Tibial nerve (tissue), 4 donors: Measurements from ENCODE around the gene SUPT7L. TPM values are rescaled to one million over a fixed set of nuclear protein-coding genes. Genes with fewer than 3 reads are reported as not detected.

Experiments used
- DNase-seq, 2 donors: peaks; one replicate each; pipeline ENCODE4 v3.0.0-alpha.2; 2019; ENCODE audit warnings: low spot score in 2 of 2
- H3K27ac ChIP-seq, 4 donors: fragments of 200-600 bp; sonication (generic) in 3 of 4; one replicate each; pipeline ENCODE4 v1.5.1; 2017 to 2019; ENCODE audit warnings: mild to moderate bottlenecking in 1 of 4
- H3K27me3 ChIP-seq, 2 donors: fragments of 200-600 bp; sonication (generic) in 1 of 2; one replicate each; pipeline versions ENCODE4 v1.5.1 to v1.6.0; 2017 to 2019
- H3K36me3 ChIP-seq, 3 donors: fragments of 200-600 bp; sonication (generic); one replicate each; pipeline ENCODE4 v1.5.1; 2018 to 2019
- H3K4me1 ChIP-seq, 4 donors: fragments of 200-600 bp; sonication (generic) in 3 of 4; one replicate each; pipeline ENCODE4 v1.5.1; 2017 to 2019
- H3K4me3 ChIP-seq, 4 donors: fragments of 200-600 bp; sonication (generic) in 3 of 4; one replicate each; pipeline ENCODE4 v1.5.1; 2017 to 2019; ENCODE audit warnings: mild to moderate bottlenecking in 1 of 4, moderate library complexity in 1 of 4
- H3K9me3 ChIP-seq, 4 donors: fragments of 200-600 bp; sonication (generic) in 3 of 4; one replicate each; pipeline ENCODE4 v1.5.1; 2017 to 2019
- EP300 ChIP-seq, 2 donors: sonication (generic); formaldehyde crosslinking; IDR thresholded peaks; one replicate each; pipeline ENCODE4 v1.6.1; 2017; ENCODE audit warnings: antibody characterized with exemption in 2 of 2, mild to moderate bottlenecking in 1 of 2
- POLR2A ChIP-seq, 2 donors: fragments of 450-650 bp; IDR thresholded peaks; one replicate each; pipeline ENCODE4 v1.6.1; 2017; ENCODE audit warnings: antibody characterized with exemption in 2 of 2, mild to moderate bottlenecking in 2 of 2, moderate library complexity in 2 of 2
- WGBS, 2 donors: methylation state at CpG; one replicate each; pipeline ENCODE4 v1.1.5; 2018; 5-methylcytosine and 5-hydroxymethylcytosine counted together
- total RNA-seq, 4 donors: library from RNA; depleted of rRNA; stranded (reverse); fragments of >200 nt; gene quantifications; one replicate each; pipeline ENCODE4 v1.1.0, GENCODE V29; 2016
- TF ChIP-seq, protein P1 (sequence below), 5 experiments: fragments of 200-600 bp in 3 of 5; fragments of 450-650 bp in 2 of 5; sonication (generic) in 3 of 5; IDR thresholded peaks; one replicate each; pipeline ENCODE4 v1.5.1; 2016 to 2019; ENCODE audit warnings: antibody characterized with exemption in 5 of 5, mild to moderate bottlenecking in 3 of 5, moderate library complexity in 2 of 5

The SUPT7L gene
- total RNA-seq, 4 donors from 2014 or later: 30.2 to 36.3 (median 33.8) TPM

DNA sequence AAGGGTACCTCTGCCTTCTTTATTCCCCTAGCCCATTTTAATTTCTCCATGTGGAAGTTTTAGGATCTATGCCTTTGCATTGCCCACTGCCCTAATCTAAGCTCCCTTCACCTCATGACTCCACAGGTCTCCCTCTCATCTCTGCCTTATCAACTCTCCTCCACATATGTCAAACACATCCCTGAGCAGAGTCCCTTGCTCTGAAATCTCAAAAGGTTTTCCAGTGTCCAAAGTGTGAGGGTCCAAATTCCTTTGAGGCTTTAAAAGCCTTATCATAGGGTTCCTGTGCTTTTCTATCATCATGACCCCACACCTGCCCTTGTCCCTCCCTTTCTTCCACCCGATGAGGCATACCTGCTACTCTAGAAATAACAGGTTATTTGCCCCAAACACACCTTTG is 38.9 kb upstream of the SUPT7L start:
- H3K9me3 ChIP-seq: no peaks in the 10 kb centered on the region
- H3K27me3 ChIP-seq: no peaks in the 10 kb centered on the region
- no peak for DNase-seq
- no peak overlapping the region for H3K27ac ChIP-seq
- peaks cover 0 to 14% (median 0%) of the 10 kb centered on the region in 3 donors for H3K36me3 ChIP-seq
- peaks cover 0 to 30% (median 17%) of the 10 kb centered on the region in 4 donors for H3K4me1 ChIP-seq
- WGBS, 2 donors: 90 to 94% methylated on average over 1 of the region's 1 CpG
- TF ChIP-seq EP300 (IDR thresholded peaks at IDR 0.05) (no peak), POLR2A (IDR thresholded peaks at IDR 0.05) (no peak)
- TF ChIP-seq, protein P1, sequence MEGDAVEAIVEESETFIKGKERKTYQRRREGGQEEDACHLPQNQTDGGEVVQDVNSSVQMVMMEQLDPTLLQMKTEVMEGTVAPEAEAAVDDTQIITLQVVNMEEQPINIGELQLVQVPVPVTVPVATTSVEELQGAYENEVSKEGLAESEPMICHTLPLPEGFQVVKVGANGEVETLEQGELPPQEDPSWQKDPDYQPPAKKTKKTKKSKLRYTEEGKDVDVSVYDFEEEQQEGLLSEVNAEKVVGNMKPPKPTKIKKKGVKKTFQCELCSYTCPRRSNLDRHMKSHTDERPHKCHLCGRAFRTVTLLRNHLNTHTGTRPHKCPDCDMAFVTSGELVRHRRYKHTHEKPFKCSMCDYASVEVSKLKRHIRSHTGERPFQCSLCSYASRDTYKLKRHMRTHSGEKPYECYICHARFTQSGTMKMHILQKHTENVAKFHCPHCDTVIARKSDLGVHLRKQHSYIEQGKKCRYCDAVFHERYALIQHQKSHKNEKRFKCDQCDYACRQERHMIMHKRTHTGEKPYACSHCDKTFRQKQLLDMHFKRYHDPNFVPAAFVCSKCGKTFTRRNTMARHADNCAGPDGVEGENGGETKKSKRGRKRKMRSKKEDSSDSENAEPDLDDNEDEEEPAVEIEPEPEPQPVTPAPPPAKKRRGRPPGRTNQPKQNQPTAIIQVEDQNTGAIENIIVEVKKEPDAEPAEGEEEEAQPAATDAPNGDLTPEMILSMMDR (IDR thresholded peaks at IDR 0.05): no peak
- H3K4me3 ChIP-seq: no peak overlapping the region

DNA sequence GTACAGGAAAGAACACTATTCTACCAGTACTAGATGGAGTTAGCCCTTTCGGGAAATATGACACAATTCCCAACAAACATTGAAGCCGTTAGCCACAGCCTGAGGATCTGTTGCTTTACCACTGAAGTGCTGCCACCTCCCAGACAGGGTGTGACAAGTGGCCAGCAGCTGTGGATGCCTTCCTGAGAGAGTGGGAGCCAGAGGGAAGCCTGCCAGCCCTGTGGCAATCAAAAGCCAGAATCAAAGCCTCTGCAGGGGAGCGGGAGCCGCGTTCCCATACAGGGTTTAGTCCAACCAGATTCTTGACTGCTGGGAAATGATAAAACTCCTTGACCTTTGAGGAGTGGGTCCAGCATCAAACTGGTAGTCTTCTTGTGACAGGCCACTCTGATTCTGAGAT is 38.3 kb upstream of the SUPT7L start:
- Histone ChIP-seq H3K27ac (no peak overlapping the region), H3K36me3 (peaks cover 0 to 21% (median 0%) of the 10 kb centered on the region in 3 donors), H3K9me3 (no peaks in the 10 kb centered on the region), H3K4me1 (peaks cover 0 to 24% (median 13%) of the 10 kb centered on the region in 4 donors), H3K4me3 (no peak overlapping the region), H3K27me3 (no peaks in the 10 kb centered on the region)
- TF ChIP-seq EP300 (IDR thresholded peaks at IDR 0.05) (peak in 1 of 2 donors; percentile 8), POLR2A (IDR thresholded peaks at IDR 0.05) (no peak)
- WGBS, 2 donors: 46 to 73% methylated on average over 5 of the region's 5 CpGs
- no peak for DNase-seq

DNA sequence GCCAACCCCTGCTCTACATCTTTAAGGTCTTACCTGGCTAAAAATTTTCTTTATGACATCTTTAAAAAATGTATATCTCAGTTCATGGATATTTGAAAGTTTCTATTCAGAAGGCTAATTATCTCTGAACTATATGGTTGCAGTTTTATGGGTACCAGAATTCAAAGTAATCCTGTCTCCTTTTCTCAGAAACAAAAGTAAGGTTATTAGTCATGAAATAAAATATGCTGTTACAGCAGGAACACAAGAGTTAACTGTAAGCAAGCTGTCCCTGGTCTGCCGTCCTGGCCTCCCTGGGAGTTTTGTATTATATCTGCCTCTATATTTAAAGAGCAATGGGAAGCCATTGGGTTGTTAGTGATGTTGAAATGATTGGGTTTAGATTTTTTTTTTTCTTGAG is 34.2 kb upstream of the SUPT7L start:
- Histone ChIP-seq H3K27ac (no peak overlapping the region), H3K36me3 (peaks cover 0 to 61% (median 6%) of the 10 kb centered on the region in 3 donors), H3K4me3 (no peak overlapping the region), H3K27me3 (no peaks in the 10 kb centered on the region), H3K9me3 (no peaks in the 10 kb centered on the region), H3K4me1 (no peaks in the 10 kb centered on the region)
- 41 to 58% methylated on average over 1 of the region's 1 CpG for WGBS, 2 donors
- DNase-seq: no peak
- TF ChIP-seq POLR2A (IDR thresholded peaks at IDR 0.05) (no peak), EP300 (IDR thresholded peaks at IDR 0.05) (no peak)
- TF ChIP-seq, protein P1 (IDR thresholded peaks at IDR 0.05): no peak

DNA sequence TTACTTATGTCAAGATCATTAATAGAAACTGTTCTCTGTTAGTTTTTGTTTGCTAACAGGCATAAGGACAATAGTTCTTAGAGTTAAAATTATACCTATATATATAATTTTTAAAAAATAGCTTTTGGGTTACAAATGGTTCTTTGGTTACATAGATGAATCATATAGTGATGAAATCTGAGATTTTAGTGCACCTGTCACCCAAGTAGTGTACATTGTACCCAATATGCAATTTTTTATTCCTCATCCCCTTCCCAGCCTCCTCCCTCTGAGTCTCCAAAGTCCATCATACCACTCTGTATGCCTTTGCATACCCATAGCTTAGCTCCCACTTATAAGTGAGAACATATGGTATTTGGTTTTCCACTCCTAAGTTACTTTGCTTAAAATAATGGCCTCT is 26.6 kb upstream of the SUPT7L start:
- Histone ChIP-seq H3K4me3 (no peak overlapping the region), H3K36me3 (peaks cover 0 to 81% (median 3%) of the 10 kb centered on the region in 3 donors), H3K4me1 (no peaks in the 10 kb centered on the region), H3K9me3 (no peaks in the 10 kb centered on the region), H3K27me3 (no peaks in the 10 kb centered on the region), H3K27ac (no peak overlapping the region)
- DNase-seq: no peak
- TF ChIP-seq POLR2A (IDR thresholded peaks at IDR 0.05): no peak
- no peak for TF ChIP-seq EP300 (IDR thresholded peaks at IDR 0.05)

DNA sequence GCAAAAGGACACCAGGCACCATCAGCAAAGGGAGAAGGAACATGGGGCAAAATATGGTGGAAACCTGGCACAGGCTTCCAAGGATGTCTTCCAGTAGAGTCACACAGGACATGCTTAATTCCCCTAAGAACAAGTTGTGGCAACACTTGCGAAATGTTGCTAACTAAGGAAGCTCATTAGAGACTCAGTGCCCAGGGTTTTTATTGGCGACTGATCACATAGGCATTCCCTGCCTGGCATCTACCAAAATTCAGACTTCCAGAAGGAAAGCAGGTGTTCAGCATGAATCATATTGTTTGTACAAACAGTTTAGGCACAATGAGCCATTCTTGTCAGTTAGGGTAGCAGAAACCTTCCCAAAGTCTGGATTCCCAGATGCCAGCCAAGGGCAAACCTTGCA is 26.0 kb upstream of the SUPT7L start:
- Histone ChIP-seq H3K27me3 (no peaks in the 10 kb centered on the region), H3K27ac (no peak overlapping the region), H3K4me1 (no peaks in the 10 kb centered on the region), H3K36me3 (peaks cover 0 to 79% (median 0%) of the 10 kb centered on the region in 3 donors), H3K9me3 (no peaks in the 10 kb centered on the region), H3K4me3 (no peak overlapping the region)
- 96 to 97% methylated on average over 2 of the region's 2 CpGs for WGBS, 2 donors
- no peak for DNase-seq
- TF ChIP-seq EP300 (IDR thresholded peaks at IDR 0.05) (no peak), POLR2A (IDR thresholded peaks at IDR 0.05) (no peak)
- TF ChIP-seq, protein P1 (IDR thresholded peaks at IDR 0.05): no peak

DNA sequence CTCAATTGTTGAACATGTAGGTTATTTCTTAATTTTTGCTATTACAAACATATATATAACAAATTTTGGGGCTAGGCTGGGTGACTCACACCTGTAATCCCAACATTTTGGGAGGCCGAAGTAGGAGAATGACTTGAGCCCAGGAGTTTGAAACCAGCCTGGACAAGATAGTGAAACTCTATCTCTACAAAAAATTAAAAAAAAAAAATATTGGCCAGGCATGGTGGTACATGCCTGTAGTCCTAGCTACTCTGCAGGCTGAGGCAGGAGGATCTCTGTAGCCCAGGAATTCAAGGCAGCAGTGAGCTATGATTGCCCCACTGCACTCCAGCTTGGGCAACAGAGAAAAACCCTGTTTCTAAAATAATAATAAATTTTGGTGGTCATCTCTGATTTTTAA is 23.8 kb upstream of the SUPT7L start:
- peaks cover 0 to 66% (median 0%) of the 10 kb centered on the region in 3 donors for H3K36me3 ChIP-seq
- H3K27ac ChIP-seq: no peak overlapping the region
- DNase-seq: no peak
- no peaks in the 10 kb centered on the region for H3K27me3 ChIP-seq
- H3K4me1 ChIP-seq: peaks cover 0 to 11% (median 0%) of the 10 kb centered on the region in 4 donors
- H3K9me3 ChIP-seq: no peaks in the 10 kb centered on the region
- no peak overlapping the region for H3K4me3 ChIP-seq
- TF ChIP-seq, protein P1 (IDR thresholded peaks at IDR 0.05): no peak
- TF ChIP-seq EP300 (IDR thresholded peaks at IDR 0.05): no peak
- WGBS, 2 donors: 89 to 100% methylated on average over 1 of the region's 1 CpG
